HG02571 (cell line): Measurements from ENCODE around the gene CPED1.
A peak's percentile ranks its signal among the peaks of the same experiment; 100 is the strongest.
"Not testable (repeated sequence)": the region's sequence is repeated elsewhere in the genome, so short reads cannot be mapped to it uniquely, and the experiment has no call there.

Experiments used
- ATAC-seq: cut with Tn5 transposase; IDR thresholded peaks from one replicate; pipeline ENCODE4 v1.9.1; 2021; ENCODE audit warnings: mild to moderate bottlenecking, moderate library complexity; ENCODE audit not compliant: unreplicated experiment

CPED1 gene

DNA sequence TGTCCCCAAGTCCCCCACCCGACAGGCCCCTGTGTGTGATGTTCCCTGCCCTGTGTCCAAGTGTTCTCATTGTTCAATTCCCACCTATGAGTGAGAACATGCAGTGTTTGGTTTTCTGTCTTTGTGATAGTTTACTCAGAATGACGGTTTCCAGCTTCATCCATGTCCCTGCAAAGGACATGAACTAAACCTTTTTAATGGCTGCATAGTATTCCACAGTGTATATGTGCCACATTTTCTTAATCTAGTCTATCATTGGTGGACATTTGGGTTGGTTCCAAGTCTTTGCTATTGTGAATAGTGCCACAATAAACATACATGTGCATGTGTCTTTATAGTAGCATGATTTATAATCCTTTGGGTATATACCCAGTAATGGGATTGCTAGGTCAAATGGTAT is 232.6 kb downstream of the CPED1 start:
- ATAC-seq, result not testable (repeated sequence)

DNA sequence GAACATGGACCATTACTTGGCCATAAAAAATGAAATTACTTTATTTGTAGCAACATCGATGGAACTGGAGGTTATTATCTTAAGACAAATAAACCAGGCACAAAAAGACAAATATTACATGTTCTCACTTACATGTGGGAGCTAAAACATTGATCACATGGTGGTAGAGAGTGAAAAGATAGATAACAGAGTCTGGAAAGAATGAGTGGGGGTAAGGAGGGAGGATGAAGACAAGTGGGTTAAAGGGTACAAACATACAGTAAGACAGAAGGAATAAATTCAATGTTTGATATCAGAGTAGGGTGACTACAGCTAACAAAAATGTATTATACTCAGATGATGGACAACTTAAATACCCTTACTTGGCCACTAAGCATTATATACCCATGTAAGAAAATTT is 240.3 kb downstream of the CPED1 start:
- ATAC-seq, result no peak

DNA sequence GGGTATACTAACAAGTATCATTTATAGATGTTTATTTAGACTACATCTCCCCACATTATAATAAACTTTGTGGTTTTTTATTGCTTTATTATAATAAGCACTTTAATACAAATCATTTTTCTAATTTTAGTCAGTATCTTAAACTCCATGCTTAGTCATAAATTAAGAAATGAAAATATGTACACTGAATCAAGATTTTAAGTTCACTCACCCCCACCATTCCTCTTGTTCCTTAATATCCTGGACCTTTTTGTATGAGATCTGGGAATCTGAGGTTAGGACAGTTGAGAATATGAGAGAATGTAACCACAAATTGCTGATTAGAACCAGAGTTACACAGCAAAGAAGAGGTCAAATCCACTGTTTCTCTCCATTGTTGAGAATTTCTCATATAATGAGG is 246.7 kb downstream of the CPED1 start:
- ATAC-seq, result no peak

DNA sequence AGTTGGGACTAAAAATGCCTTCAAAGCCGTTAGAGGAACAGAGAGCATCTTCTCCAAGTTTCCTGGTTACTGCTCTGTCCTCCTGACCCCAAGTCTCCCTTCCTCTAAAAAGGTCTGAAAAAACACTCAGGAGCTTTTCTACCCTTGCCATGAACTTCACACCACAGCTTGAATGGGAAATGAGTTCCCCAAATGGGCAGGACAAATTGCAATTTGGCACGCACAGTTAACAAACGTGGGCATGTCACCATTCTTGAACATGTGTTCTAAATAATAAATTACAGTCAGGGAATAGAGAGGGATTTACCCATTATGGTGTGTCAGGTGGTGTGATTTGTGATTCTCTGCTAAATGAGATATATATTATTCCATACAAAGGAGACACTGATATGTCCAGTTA is 249.1 kb downstream of the CPED1 start:
- ATAC-seq, result no peak

DNA sequence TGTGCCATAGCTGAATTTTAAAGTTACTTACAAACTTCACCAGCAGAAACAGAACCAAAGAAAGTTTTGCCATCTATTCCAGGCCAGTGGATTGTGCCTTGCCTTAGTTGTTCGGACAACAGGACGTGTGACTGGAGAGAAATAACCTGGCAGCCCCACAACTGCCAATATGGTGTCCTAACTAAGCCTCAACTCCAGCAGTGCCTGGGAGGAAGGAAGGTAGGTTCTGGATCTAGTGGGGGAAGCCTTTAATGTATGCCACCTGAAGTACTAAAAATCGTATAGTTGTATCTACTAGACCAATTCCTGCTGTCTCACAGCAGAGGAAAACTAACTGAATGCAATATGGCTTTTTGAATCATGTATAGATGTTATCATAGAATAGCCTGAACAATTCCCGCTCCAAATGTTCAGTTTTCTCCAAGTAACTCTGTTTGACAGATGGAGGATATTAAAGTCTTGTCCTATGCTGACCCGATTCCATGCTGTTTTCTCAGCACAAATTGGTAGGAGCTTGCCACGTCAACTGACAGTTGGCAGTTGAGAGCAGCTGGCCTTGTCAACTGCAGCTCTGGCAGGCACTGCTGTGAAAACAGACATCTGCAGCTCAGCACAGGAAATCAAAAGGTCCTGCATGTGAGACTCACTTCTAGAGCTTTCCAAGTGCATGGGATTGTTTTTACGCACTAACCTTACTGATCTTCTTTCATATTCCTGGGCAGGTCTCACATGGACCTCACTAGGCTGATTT is 255.8 kb downstream of the CPED1 start:
- ATAC-seq, result no peak

DNA sequence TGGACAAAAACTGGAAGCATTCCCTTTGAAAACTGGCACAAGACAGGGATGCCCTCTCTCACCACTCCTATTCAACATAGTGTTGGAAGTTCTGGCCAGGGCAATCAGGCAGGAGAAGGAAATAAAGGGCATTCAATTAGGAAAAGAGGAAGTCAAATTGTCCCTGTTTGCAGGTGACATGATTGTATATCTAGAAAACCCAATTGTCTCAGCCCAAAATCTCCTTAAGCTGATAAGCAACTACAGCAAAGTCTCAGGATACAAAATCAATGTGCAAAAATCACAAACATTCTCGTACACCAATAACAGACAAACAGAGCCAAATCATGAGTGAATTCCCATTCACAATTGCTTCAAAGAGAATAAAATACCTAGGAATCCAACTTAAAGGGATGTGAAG is 262.9 kb downstream of the CPED1 start:
- ATAC-seq, result not testable (repeated sequence)

DNA sequence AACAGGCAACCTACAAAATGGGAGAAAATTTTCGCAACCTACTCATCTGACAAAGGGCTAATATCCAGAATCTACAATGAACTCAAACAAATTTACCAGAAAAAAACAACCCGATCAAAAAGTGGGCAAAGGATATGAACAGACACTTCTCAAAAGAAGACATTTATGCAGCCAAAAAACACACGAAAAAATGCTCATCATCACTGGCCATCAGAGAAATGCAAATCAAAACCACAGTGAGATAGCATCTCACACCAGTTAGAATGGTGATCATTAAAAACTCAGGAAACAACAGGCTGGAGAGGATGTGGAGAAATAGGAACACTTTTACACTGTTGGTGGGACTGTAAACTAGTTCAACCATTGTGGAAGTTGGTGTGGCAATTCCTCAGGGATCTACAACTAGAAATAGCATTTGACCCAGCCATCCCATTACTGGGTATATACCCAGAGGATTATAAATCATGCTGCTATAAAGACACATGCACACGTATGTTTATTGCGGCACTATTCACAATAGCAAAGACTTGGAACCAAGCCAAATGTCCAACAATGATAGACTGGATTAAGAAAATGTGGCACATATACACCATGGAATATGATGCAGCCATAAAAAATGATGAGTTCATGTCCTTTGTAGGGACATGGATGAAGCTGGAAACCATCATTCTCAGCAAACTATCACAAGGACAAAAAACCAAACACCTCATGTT is 264.2 kb downstream of the CPED1 start:
- ATAC-seq, result not testable (repeated sequence)

DNA sequence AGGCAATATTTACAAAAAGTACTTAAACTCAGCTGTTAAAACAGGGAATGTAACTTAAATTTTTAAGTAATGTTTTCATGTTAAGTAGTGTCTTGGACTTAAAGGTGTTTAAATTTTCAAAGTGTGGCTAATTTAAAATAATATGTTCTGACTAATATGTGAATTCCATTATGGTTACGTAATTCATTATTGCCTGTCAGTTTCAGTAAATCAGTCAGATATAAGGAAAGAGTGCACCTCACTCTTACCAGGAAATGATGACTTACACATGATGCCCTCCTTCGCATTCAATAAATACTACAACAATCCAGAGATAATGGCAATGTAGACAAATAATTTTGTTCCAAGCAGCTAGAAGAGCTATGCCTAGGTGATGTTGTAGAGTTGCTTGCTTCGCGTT is 271.3 kb downstream of the CPED1 start:
- ATAC-seq, result no peak

DNA sequence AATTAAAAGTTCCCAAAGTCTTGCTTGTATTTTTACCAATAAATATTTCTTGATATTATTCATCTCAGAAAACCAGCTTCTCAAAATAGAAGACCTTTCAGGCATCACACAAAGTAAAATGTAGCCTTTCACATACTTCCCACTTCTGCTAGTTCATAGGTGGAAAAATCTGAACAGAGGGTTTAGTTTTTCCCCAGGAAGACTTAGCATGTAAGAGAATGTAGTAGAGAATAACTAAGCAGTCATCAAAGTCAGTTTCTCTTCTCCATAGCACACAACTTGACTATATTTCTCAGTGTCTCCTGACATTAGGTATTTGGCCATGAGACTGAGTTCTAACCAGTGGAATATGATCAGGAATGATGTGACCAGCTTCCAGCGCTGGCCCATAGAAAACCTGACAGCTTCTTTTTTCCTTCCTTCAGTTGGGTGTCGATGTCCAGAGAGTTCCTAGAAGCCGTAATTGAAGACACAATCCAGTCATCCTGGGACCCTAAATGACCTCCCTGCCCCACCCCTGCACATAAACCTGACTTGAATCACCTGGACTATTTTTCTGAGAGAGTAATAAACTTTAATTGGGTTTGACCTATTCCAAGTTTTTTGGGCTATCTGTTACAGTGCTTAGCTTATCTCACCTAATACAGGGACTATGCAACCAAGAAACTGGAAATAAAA is 272.8 kb downstream of the CPED1 start:
- no peak for ATAC-seq

DNA sequence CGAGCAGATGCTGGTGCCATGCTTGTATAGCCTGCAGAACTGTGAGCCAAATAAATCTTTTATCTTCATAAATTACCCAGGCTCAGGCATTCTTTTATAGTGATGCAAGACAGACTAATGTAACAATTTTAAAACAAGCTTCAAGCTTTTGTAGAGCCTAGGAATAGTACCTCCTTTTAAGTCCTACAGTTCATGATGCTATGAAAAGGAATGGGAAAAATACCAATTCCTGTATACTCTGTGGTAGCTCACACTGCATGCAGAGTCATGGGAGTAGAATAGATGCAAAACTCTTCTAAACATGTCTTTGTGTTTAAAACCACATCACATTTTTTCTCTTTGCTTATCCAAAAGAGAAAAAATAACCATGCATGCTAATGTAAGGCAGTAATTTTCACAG is 273.7 kb downstream of the CPED1 start:
- no peak for ATAC-seq

DNA sequence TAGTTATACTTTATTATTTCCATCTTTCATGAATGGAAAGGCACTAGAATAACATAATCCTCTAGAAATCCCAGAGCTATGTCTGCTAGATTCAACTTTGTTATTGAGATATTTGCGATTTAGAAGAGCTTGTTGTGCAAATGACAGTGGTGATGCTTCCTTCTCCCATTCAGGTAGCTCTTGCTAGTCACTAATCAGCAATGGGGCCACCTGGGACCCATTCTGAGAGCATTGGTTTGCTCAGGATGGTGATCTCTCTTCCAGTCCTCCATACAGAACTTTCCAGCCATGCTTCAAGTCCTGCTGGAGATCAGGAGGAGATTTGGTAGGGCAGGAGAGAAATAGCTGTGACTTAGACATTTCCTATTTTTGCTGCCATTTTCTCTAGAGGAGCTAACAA is 274.5 kb downstream of the CPED1 start:
- ATAC-seq, result no peak

DNA sequence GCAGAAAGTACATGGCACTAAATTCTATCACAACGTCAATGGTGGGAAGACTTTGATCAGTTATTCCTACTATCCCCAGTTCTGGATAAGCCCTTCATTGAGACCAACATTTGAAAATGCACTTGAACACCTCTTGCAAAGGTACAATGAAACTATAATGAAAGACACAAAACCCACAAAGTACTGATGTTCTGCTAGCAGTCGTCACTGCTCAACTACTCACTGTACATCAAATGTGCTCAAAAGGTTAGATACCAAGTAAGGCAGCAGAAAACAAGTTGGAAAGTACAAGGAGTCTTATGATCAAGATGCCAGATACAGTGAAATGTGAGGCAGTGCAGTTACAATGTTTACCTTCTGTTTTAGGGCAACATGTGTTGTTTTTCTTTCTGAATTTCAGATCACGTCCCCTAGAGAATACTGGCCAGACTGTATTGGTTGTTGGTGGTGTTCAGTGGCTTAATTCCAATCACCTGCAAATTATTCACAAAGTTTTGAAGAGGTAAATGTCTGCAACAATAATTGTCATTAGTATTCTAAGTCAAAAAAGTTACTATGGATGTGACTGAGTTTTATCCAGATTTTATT is 277.9 kb downstream of the CPED1 start:
- ATAC-seq, result no peak

DNA sequence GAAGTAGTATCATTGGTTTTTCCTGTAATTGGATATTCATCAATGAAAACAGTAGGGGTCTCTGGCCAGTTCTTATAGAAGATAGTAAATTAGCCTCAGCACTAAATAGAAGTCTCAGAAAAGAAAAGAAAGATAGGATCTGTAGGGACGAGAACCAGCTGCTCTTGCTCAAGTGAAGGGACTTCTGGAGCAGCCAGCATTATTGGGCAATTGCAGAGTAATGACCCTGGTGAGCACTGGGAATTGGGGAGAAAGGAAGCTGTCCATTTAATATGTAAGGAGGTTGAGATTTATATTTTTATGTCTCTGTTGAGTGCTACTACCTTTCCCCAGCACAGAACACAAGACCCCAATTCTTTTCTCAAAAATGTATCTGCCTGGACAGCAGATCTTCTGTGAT is 279.1 kb downstream of the CPED1 start:
- ATAC-seq, result no peak

DNA sequence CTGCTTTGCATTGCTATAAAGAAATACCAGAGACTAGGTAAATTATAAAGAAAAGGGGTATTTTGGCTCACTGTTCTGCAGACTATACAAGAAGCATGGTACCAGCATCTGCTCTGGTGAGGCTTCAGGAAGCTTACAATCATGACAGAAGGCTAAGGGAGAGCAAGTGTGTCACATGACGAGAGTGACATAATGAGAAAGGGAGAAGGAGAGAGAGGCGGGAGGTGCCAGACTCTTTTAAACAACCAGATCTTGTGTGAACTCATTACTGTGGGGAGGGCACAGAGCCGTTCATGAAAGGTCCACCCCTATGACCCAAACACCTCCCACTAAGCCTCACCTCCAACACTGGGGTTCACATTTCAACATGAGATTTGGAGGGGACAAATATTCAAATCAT is 281.3 kb downstream of the CPED1 start:
- ATAC-seq, result no peak

DNA sequence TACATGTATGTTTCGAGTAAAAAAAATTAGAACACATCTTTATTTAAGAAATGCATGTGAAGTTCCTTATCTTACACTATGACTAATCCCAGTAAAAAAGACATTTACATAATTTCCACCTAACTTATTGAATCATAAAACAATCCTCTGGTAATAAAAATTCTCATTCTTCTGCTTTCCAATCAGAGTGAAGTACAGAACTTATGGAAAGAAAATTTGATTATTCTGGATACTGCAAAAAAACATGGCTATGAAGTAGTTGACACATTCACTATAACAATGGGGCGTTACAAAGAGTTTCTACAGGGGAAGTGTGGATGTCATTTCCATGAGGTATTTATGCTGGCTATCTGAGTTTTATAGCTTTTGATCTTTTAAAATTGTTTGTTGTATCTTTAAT is 282.6 kb downstream of the CPED1 start:
- no peak for ATAC-seq

DNA sequence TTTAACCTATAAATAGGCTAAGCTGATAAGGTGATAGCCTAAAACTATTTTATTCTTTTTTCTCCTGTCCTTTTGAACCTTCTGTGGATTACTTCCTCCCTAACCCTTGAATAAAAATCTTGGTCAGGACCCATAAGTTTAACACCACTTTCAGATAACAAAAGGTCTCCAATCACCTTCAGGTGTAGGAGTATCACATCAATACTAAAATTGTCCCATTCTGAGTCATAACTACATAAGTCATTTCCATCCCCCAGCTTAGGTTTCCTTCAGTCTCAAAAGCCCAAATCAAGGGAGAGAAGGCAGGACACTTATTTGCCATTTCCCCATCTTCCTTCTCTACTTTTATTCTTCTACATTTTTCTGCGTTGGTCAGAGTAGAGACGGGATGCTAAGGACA is 283.4 kb downstream of the CPED1 start:
- ATAC-seq, result no peak

DNA sequence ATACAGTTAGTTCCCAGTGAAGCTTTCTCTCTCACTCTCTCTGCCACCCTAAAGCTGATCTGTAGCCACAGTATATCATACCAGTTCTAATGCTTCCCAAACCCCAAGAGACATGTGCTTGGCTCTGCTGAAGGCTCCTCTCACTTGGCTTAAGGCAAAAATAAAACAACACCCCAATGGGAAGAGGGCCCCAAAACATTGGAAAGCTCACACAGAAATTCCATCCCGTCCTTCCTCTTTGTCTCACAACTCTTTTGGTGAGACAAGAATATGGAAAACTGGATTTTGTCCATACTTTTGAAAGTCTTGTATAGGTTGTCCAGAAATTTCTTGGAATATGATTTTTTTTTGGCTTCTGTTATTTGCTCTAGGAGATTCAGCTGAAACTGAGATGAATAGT is 284.2 kb downstream of the CPED1 start:
- no peak for ATAC-seq

DNA sequence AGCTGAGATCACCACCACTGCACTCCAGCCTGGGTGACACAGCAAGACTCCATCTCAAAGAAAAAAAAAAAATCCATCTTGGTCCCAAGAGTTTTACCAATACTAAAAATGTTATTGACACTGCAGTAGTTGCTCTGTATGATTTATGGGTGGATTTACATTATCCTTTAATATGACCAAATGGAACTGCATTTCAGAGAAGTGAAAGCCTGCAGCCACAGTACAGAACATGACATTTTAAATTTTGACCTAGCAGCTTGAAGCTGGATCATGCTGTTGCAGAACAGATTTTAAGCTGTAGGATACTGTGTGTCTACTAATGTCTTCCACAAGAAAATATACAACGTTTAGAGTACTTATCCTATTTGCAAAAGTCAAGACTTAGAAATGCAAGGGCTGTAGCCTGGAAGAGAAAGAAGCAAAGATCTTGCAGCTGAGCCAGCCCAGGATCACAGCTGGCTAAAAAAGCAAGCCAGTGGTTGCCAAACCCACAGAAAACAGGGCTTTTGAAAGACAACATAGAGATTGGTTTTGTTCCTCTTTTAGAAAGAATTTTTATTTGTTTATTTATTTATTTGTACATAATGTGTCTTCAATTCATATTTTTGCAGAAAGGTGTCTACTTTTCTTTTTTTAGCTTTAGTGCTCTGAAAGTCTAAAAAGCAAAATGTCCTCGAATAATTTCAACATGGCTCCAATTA is 285.1 kb downstream of the CPED1 start:
- ATAC-seq, result peak; percentile 37

DNA sequence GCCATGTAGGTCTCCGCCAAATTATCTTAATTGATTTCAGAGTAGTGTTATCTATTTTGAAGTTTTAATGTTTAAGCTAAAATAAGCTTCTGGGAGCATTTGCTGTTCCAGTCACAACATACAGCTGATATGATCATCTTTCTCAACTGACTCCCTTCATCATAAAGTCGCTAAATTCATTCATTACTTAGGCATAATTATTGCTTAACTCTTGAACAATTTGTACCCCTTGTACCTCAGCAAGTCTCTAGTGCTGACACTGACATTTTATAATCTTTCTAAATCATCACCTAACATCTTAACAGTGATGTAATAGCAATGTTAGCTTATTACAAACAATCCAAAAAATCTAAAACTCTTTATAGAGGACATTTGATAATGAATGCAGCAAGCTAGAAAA is 286.0 kb downstream of the CPED1 start:
- ATAC-seq, result no peak

DNA sequence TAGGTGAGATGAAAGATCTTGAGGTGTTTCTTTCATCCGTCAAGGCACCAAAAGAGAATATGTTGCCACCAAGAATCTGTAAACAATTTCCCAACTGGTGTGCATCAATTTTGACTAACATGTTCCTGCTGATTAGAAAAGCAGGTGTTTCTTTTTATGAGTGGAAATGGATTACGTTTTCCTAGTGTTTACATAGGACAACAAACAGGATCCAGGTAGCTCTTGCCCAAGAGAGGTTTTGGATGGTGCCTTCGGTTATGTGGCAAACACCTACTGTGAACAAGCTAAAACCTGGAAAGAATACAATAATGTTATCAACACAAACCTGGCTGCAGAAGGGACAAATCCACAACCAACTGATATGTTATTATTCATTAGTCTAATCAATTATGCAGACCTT is 286.7 kb downstream of the CPED1 start:
- ATAC-seq, result no peak

DNA sequence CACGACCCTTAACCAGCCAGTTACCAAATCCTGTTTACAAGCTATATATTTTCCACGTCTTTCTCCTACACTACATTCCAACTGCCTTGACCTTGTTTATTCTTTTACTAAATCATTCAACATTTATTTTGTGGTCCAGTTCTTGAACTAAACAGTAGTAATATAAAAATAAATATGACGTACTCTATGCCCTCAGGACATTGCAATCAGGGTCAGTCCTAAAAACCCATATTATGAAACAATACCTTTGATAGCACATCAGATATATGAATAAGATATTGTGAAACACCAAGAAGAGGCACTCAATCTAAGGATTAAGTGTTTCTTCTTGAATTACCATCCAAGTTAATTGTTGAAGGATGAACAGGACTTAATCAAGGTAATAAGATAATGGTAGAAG is 287.8 kb downstream of the CPED1 start:
- no peak for ATAC-seq
